Adrenal gland (tissue), 5 donors: ENCODE data around the gene DLEC1.

Experiments
- CTCF ChIP-seq, 6 experiments: fragments of 450-650 bp in 4 of 6; fragments of 200-600 bp in 2 of 6; sonication (generic) in 1 of 6; IDR thresholded peaks; 1 replicate in 5 of 6; 2 replicates in 1 of 6; pipeline versions ENCODE4 v1.5.1 to v1.8.0; 2016 to 2021; ENCODE audit warnings: antibody characterized with exemption in 6 of 6, mild to moderate bottlenecking in 2 of 6, moderate library complexity in 1 of 6
- POLR2A ChIP-seq, 2 donors: fragments of 450-650 bp; IDR thresholded peaks; one replicate each; pipeline ENCODE4 v1.6.1; 2017; ENCODE audit warnings: antibody characterized with exemption in 2 of 2, mild to moderate bottlenecking in 2 of 2, moderate library complexity in 1 of 2
- donor health status: DM: no; HTN: no; CAD: no.

GRCh38 chr3:38115645-38116427, 76.8 kb downstream of the DLEC1 start:
- TF ChIP-seq POLR2A (IDR thresholded peaks at IDR 0.05) (no peak), CTCF (IDR thresholded peaks at IDR 0.05) (no peak)
